ENCODE measurements around the gene GRIK1. TPM values are rescaled to one million over a fixed set of nuclear protein-coding genes. Genes with fewer than 3 reads are reported as not detected.

Gene GRIK1
- total RNA-seq, 4 donors from 2014 or later = 0.44 to 4.1 (median 2.6) TPM

DNA sequence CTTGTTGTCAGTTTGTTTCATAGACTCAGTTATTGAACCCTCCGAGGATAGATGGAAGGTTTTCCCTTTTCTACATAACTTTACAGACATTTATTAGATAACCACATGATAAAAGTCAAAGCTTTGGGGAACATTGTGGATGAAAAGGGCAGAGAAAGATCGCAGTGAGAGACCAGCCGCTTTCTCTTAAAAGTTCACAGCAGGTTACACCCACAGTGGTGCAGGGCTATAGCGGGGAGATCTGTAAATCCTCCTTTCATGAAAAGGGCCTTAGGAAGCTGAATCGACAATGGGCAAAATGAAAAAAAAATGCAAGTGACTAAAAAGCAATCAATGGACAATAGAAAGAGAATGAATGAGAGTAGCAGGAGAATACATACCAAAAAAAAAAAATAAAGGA, 218.6 kb downstream of the GRIK1 start:
- WGBS, 2 donors = 38 to 61% methylated on average over 5 of the region's 5 CpGs
- Histone ChIP-seq H3K27me3 (no peaks in the 10 kb centered on the region), H3K9me3 (no peaks in the 10 kb centered on the region), H3K4me3 (no peak overlapping the region), H3K27ac (no peak overlapping the region), H3K4me1 (no peaks in the 10 kb centered on the region), H3K36me3 (no peaks in the 10 kb centered on the region)
- TF ChIP-seq POLR2A (IDR thresholded peaks at IDR 0.05) (no peak), EP300 (IDR thresholded peaks at IDR 0.05) (no peak)
- TF ChIP-seq, protein P1, sequence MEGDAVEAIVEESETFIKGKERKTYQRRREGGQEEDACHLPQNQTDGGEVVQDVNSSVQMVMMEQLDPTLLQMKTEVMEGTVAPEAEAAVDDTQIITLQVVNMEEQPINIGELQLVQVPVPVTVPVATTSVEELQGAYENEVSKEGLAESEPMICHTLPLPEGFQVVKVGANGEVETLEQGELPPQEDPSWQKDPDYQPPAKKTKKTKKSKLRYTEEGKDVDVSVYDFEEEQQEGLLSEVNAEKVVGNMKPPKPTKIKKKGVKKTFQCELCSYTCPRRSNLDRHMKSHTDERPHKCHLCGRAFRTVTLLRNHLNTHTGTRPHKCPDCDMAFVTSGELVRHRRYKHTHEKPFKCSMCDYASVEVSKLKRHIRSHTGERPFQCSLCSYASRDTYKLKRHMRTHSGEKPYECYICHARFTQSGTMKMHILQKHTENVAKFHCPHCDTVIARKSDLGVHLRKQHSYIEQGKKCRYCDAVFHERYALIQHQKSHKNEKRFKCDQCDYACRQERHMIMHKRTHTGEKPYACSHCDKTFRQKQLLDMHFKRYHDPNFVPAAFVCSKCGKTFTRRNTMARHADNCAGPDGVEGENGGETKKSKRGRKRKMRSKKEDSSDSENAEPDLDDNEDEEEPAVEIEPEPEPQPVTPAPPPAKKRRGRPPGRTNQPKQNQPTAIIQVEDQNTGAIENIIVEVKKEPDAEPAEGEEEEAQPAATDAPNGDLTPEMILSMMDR (IDR thresholded peaks at IDR 0.05) = no peak
- DNase-seq (ENCODE audit: low spot score in 2 of 2) = no peak

- H3K36me3 ChIP-seq = no peaks in the 10 kb centered on the region
- no peak overlapping the region for H3K27ac ChIP-seq
- no peaks in the 10 kb centered on the region for H3K27me3 ChIP-seq
- no peaks in the 10 kb centered on the region for H3K4me1 ChIP-seq
- H3K9me3 ChIP-seq = no peaks in the 10 kb centered on the region
- TF ChIP-seq, protein P1 (IDR thresholded peaks at IDR 0.05) = no peak
- TF ChIP-seq POLR2A (IDR thresholded peaks at IDR 0.05) = no peak
- TF ChIP-seq EP300 (IDR thresholded peaks at IDR 0.05) = no peak
- no peak overlapping the region for H3K4me3 ChIP-seq
- no peak for DNase-seq (ENCODE audit: low spot score in 2 of 2)
Observed at GRCh38 chr21:29719521-29719920, 220.3 kb downstream of the GRIK1 start.

DNA sequence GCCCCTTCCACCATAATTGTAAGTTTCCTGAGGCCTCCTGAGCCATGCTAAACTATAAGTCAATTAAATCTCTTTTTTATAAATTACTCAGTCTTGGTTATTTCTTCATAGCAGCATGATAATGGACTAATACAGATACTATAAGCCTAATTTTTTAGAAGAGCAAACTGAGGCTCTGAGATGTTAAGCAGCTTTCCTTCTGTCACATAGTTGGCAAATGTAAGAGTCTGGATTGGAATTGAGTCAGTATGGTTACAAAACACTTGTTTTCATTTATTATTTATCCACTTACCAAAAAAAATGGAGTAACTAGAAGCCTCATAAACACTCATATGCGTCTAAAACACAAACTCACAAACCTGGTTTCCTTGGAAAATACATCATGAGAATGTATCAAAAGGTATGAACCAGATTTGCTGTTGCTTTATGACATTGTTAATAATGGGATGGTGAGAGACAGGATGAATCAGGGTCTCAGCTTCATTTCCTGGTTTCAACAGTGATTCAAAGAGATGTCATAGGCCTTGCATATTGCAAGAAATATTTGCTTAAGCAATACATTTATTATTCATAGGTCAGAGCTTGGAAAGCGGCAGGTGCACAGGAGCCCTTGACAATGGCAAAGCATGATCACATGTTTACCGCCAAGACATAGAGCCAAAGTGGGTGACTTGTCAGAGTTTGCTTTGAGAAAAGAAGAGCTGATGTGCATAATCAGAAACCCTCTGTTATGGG, 221.5 kb downstream of the GRIK1 start:
- no peaks in the 10 kb centered on the region for H3K9me3 ChIP-seq
- DNase-seq (ENCODE audit: low spot score in 2 of 2) = no peak
- 93 to 98% methylated on average over 3 of the region's 3 CpGs for WGBS, 2 donors
- no peaks in the 10 kb centered on the region for H3K36me3 ChIP-seq
- H3K27me3 ChIP-seq = no peaks in the 10 kb centered on the region
- no peaks in the 10 kb centered on the region for H3K4me1 ChIP-seq
- TF ChIP-seq, protein P1 (IDR thresholded peaks at IDR 0.05) = no peak
- TF ChIP-seq EP300 (IDR thresholded peaks at IDR 0.05) (no peak), POLR2A (IDR thresholded peaks at IDR 0.05) (no peak)
- H3K4me3 ChIP-seq = no peak overlapping the region
- no peak overlapping the region for H3K27ac ChIP-seq

- no peaks in the 10 kb centered on the region for H3K9me3 ChIP-seq
- no peak overlapping the region for H3K4me3 ChIP-seq
- WGBS, 2 donors = 88 to 94% methylated on average over 1 of the region's 1 CpG
- no peaks in the 10 kb centered on the region for H3K4me1 ChIP-seq
- H3K27me3 ChIP-seq = no peaks in the 10 kb centered on the region
- DNase-seq (ENCODE audit: low spot score in 2 of 2) = no peak
- H3K27ac ChIP-seq = no peak overlapping the region
- H3K36me3 ChIP-seq = no peaks in the 10 kb centered on the region
- TF ChIP-seq, protein P1 (IDR thresholded peaks at IDR 0.05) = no peak
- TF ChIP-seq EP300 (IDR thresholded peaks at IDR 0.05) (no peak), POLR2A (IDR thresholded peaks at IDR 0.05) (no peak)
Observed at GRCh38 chr21:29717659-29718058, 222.1 kb downstream of the GRIK1 start.

DNA sequence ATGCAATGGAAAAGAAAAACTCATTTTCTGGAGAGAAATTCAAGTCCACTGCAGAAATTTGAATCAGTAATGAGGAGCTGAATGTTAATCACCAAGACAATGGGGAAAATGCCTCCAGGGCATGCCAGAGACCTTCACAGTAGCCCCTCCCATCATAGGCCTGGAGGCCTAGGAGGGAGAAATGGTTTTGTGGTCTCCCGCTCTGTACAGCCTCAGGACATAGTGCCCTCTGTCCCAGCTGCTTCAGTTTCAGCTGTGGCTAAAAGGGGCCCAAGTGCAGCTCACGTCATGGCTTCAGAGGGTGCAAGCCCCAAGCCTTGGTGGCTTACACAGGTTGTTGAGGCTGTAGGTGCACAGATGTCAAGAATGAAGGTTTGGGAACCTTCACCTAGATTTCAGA, 223.0 kb downstream of the GRIK1 start:
- Histone ChIP-seq H3K4me3 (no peak overlapping the region), H3K27me3 (no peaks in the 10 kb centered on the region), H3K27ac (no peak overlapping the region), H3K9me3 (no peaks in the 10 kb centered on the region), H3K36me3 (no peaks in the 10 kb centered on the region), H3K4me1 (no peaks in the 10 kb centered on the region)
- TF ChIP-seq POLR2A (IDR thresholded peaks at IDR 0.05) = no peak
- DNase-seq (ENCODE audit: low spot score in 2 of 2) = no peak
- WGBS, 2 donors = 100% methylated on average over 2 of the region's 2 CpGs

All from tibial nerve (tissue), 4 donors.